Esophagus squamous epithelium (tissue), 5 donors: Measurements from ENCODE around the gene GALNT13. TPM values are rescaled to one million over a fixed set of nuclear protein-coding genes. Genes with fewer than 3 reads are reported as not detected.

Source experiments
- DNase-seq: peaks from one replicate; lab custom pipeline; 2025; lab: John Stamatoyannopoulos, UW
- H3K27ac ChIP-seq, 4 donors: fragments of 200-600 bp; sonication (generic); one replicate each; pipeline ENCODE4 v1.5.1; 2016 to 2019; ENCODE audit warnings: mild to moderate bottlenecking in 1 of 4
- H3K27me3 ChIP-seq, 4 donors: fragments of 200-600 bp; sonication (generic); 1 replicate in 3 of 4; 2 replicates in 1 of 4; pipeline versions ENCODE4 v1.5.1 to v1.6.0; 2017 to 2021; ENCODE audit warnings: antibody characterized with exemption in 1 of 4
- H3K36me3 ChIP-seq, 3 donors: fragments of 200-600 bp; sonication (generic); one replicate each; pipeline ENCODE4 v1.5.1; 2016 to 2019
- H3K4me1 ChIP-seq, 3 donors: fragments of 200-600 bp; sonication (generic); one replicate each; pipeline ENCODE4 v1.5.1; 2017 to 2019
- H3K4me3 ChIP-seq, 4 donors: fragments of 200-600 bp; sonication (generic); 1 replicate in 3 of 4; 2 replicates in 1 of 4; pipeline ENCODE4 v1.5.1; 2016 to 2019; ENCODE audit warnings: mild to moderate bottlenecking in 2 of 4, moderate library complexity in 1 of 4
- H3K9me3 ChIP-seq, 3 donors: fragments of 200-600 bp; sonication (generic); one replicate each; pipeline ENCODE4 v1.5.1; 2016 to 2019
- CTCF ChIP-seq, 6 experiments: fragments of 450-650 bp in 4 of 6; fragments of 200-600 bp in 2 of 6; sonication (generic) in 2 of 6; IDR thresholded peaks; one replicate each; pipeline ENCODE4 v1.5.1; 2016 to 2019; ENCODE audit warnings: antibody characterized with exemption in 6 of 6, mild to moderate bottlenecking in 4 of 6, moderate library complexity in 4 of 6
- POLR2A ChIP-seq, 4 donors: fragments of 450-650 bp; IDR thresholded peaks; one replicate each; pipeline ENCODE4 v1.6.1; 2017; ENCODE audit warnings: antibody characterized with exemption in 4 of 4, mild to moderate bottlenecking in 4 of 4, moderate library complexity in 3 of 4
- WGBS, 2 donors: methylation state at CpG; one replicate each; pipeline ENCODE4 v1.1.5; 2018; 5-methylcytosine and 5-hydroxymethylcytosine counted together
- intact Hi-C: fragments of 100-400 bp; cut with DNase I; formaldehyde crosslinking; loops from one replicate; pipeline ENCODE4 v1.15.0; 2022
- total RNA-seq, 4 donors: library from RNA; depleted of rRNA; stranded (reverse); fragments of >200 nt; gene quantifications; one replicate each; pipeline ENCODE4 v1.1.0, GENCODE V29; 2016
- donor health status: DM: yes; HTN: yes; CAD: no.

Gene GALNT13
- total RNA-seq, 4 donors from 2014 or later = 0.04 to 0.38 (median 0.17) TPM

GRCh38 chr2:154229966-154230365, 358.2 kb downstream of the GALNT13 start:
- H3K27me3 ChIP-seq = no peaks in the 10 kb centered on the region
- intact Hi-C loops = no loop called here
- H3K36me3 ChIP-seq = no peaks in the 10 kb centered on the region
- no peak for TF ChIP-seq CTCF (IDR thresholded peaks at IDR 0.05)
- no peak for TF ChIP-seq POLR2A (IDR thresholded peaks at IDR 0.05)
- H3K9me3 ChIP-seq = no peaks in the 10 kb centered on the region
- H3K4me3 ChIP-seq = no peak overlapping the region
- H3K27ac ChIP-seq = no peak overlapping the region
- DNase-seq = no peak
- no peaks in the 10 kb centered on the region for H3K4me1 ChIP-seq

DNA sequence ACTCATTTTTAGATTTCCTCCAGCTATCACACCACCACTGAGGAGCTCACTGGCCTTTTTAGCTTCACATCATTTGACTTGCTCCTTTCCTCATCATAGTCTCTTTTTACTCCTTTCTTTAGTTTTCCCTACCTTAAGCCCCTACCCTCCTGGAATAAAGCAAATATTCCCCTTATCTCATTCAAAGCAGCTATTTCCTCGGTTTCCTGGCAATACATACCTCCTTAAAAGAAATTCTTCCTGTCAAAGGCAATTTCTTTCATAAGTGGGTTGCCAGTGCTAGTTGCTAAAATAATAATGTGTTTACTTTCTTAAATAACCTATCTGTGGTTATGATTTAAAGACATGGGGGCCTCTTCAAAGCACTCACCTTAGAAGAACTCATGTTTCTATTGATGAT, 359.3 kb downstream of the GALNT13 start:
- H3K27me3 ChIP-seq = no peaks in the 10 kb centered on the region
- H3K27ac ChIP-seq = no peak overlapping the region
- no peak overlapping the region for H3K4me3 ChIP-seq
- no peaks in the 10 kb centered on the region for H3K4me1 ChIP-seq
- intact Hi-C loops = no loop called here
- H3K9me3 ChIP-seq = no peaks in the 10 kb centered on the region
- H3K36me3 ChIP-seq = no peaks in the 10 kb centered on the region
- TF ChIP-seq CTCF (IDR thresholded peaks at IDR 0.05) (no peak), POLR2A (IDR thresholded peaks at IDR 0.05) (no peak)
- 27% methylated on average over 1 of the region's 1 CpG for WGBS, 2 donors
- no peak for DNase-seq

- WGBS, 2 donors = 26 to 39% methylated on average over 2 of the region's 2 CpGs
- H3K27me3 ChIP-seq = no peaks in the 10 kb centered on the region
- no peak overlapping the region for H3K27ac ChIP-seq
- TF ChIP-seq POLR2A (IDR thresholded peaks at IDR 0.05) (no peak), CTCF (IDR thresholded peaks at IDR 0.05) (no peak)
- H3K4me1 ChIP-seq = no peaks in the 10 kb centered on the region
- no peak for DNase-seq
- no peaks in the 10 kb centered on the region for H3K36me3 ChIP-seq
- H3K4me3 ChIP-seq = no peak overlapping the region
- intact Hi-C loops = no loop called here
- no peaks in the 10 kb centered on the region for H3K9me3 ChIP-seq
Measured at GRCh38 chr2:154233231-154233630, 361.5 kb downstream of the GALNT13 start.

GRCh38 chr2:154238252-154238651, 366.5 kb downstream of the GALNT13 start:
- TF ChIP-seq CTCF (IDR thresholded peaks at IDR 0.05) (no peak), POLR2A (IDR thresholded peaks at IDR 0.05) (no peak)
- intact Hi-C loops = no loop called here
- H3K4me3 ChIP-seq = no peak overlapping the region
- H3K27ac ChIP-seq = no peak overlapping the region
- no peaks in the 10 kb centered on the region for H3K27me3 ChIP-seq
- DNase-seq = no peak
- H3K36me3 ChIP-seq = no peaks in the 10 kb centered on the region
- H3K9me3 ChIP-seq = no peaks in the 10 kb centered on the region
- H3K4me1 ChIP-seq = no peaks in the 10 kb centered on the region
- WGBS, 2 donors = 57 to 66% methylated on average over 1 of the region's 1 CpG

DNA sequence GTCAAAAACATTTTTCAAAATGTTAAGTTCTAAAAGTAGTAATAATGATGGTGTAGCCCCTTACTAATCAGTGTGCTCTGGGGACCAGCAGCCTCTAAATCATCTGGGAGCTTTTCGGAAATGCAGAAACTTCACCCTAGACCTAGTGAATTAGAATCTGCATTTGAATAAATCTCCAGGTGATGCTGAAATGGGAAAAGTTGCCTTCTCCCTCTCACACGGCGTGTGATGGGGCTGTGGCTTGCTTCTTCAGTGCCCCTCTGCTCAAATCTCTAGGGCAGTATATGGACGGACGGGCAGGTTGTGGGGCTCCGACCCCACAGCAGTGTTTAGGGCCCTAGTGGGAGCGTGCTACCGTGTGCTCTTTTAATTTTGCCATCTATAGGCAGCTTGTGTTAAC, 368.6 kb downstream of the GALNT13 start:
- Histone ChIP-seq H3K4me1 (no peaks in the 10 kb centered on the region), H3K9me3 (no peaks in the 10 kb centered on the region), H3K4me3 (no peak overlapping the region), H3K27ac (no peak overlapping the region), H3K27me3 (no peaks in the 10 kb centered on the region), H3K36me3 (no peaks in the 10 kb centered on the region)
- intact Hi-C loops = no loop called here
- TF ChIP-seq CTCF (IDR thresholded peaks at IDR 0.05) (no peak), POLR2A (IDR thresholded peaks at IDR 0.05) (no peak)
- DNase-seq = no peak
- WGBS, 2 donors = 72 to 84% methylated on average over 3 to 8 of the region's 8 CpGs
